ENCODE results near the gene PLCXD3.
"Not testable (repeated sequence)": the region's sequence is repeated elsewhere in the genome, so short reads cannot be mapped to it uniquely, and the experiment has no call there.

The PLCXD3 gene

DNA sequence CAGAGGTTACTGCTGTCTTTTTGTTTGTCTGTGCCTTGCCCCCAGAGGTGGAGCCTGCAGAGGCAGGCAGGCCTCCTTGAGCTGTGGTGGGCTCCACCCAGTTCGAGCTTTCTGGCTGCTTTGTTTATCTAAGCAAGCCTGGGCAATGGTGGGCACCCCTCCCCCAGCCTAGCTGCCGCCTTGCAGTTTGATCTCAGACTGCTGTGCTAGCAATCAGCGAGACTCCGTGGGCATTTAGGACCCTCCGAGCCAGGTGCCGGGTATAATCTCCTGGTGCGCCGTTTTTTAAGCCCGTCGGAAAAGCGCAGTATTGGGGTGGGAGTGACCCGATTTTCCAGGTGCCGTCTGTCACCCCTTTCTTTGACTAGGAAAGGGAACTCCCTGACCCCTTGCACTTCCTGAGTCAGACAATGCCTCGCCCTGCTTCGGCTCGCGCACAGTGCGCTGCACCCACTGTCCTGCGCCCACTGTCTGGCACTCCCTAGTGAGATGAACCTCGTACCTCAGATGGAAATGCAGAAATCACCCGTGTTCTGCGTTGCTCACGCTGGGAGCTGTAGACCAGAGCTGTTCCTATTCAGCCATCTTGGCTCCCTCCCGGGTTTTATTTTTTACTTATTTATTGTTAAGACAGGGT is 16.8 kb downstream of the PLCXD3 start:
- not testable (repeated sequence) for DNase-seq (ENCODE audit: low read depth)

DNA sequence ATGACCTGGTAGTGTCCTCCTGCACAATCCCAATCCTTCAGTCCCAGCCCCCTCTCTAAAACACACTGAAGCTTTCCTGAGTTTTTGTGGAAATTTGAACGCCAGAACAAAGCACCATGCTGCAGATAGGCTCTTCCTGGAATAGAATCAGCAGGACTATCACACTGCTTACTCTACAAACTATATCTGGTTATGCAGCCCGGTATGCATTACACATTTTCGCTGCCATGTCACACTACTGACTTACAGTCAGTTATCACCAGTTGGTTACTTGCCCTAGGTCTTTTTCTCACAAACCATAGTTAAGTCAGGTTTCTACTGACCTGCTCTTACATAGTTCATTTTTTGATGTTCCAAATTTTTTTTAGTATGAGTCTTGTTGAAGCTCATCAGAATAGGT is 24.9 kb downstream of the PLCXD3 start:
- DNase-seq (ENCODE audit: low read depth) = no peak

DNA sequence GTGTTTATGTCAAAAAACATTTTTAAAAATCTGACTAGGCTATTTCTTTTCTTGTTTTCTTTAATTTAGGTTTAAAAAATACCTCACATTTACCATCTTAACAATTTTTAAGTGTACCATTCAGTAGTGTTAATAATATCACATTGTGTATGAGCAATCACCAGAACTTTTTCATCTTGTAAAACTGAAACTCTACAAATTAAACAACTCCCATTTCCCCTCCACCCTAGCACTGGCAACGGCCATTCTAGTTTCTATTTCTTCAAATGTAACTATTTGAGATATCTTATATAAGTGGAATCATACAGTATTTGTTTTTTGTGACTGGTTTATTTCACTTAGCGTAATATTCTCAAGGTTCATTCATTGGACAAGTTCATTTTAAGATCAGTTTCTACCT is 27.7 kb downstream of the PLCXD3 start:
- no peak for DNase-seq (ENCODE audit: low read depth)

DNA sequence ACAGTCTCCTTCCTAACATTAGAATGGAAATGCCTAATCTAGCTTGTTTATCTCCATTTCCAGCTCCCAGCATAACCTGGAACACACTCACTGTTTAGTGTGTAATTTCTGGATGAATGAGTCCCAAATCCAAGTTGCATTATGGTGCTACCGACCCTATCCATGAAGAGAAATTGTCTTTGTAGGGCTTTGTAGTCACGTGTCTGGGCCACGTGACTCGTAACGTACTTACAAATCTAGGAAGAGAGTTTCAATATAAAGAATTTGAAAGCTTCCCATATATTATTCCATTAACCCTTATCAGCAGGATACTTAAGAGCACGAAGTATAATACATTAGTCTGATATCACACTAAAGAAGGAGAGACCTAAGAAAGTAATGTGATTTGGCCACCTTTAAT is 28.2 kb downstream of the PLCXD3 start:
- no peak for DNase-seq (ENCODE audit: low read depth)

DNA sequence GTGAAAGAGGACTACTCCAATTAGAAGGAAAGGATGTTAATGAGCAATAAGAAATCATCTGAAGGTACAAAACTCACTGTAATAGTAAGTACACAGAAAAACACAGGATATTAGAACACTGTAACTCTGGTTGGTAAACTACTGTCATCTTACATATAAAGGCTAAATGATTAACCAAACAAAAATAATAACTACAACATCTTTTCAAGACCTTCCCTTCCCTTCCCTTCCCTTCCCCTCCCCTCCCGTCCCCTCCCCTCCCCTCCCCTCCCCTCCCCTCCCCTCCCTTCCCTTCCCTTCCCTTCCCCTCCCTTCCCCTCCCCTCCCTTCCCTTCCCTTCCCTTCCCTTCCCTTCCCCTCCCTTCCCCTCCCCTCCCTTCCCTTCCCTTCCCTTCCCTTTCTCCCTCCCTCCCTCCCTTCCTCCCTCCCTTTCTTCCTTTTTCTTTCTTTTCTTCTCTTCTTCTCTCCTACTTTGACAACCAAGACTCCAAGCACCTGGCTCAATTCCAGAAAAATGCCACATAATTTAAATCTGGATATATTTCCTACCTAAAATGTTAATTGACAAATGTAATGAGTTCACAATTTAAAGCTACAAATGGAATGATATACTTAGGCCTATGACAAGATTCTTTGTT is 38.7 kb downstream of the PLCXD3 start:
- DNase-seq (ENCODE audit: low read depth) = not testable (repeated sequence)

DNA sequence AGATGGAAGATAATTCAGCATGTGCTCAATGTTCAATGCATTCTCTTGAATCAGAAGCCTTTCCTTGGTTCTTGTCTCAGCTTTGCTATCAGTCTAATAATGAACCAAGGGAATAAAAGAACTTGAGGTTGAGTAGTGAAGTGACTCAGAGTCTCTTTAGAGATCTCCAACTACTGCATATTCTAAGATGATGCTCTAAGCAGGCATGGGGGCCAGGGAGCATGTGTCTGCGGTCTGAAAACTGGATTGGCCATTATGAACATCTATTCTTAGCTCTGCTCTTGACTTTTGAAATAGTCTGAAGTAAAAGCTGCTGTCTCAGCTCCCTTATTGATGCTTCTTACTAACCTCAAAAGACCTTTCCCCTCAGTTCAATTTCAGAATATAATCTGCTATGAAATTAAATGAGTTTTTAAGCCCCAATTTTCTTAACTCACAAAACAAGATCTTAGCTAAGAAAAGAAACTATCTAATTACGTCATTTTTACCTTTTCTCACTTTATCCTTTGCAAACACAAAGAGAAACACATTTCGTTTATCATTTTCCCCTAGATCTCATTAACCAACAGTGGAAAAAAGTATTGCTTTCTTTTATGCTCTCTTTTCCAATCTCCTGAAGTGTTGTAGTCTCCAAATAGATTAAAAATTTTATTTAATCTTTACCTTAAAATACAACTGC is 44.8 kb downstream of the PLCXD3 start:
- peak; percentile 8 for DNase-seq (ENCODE audit: low read depth)

DNA sequence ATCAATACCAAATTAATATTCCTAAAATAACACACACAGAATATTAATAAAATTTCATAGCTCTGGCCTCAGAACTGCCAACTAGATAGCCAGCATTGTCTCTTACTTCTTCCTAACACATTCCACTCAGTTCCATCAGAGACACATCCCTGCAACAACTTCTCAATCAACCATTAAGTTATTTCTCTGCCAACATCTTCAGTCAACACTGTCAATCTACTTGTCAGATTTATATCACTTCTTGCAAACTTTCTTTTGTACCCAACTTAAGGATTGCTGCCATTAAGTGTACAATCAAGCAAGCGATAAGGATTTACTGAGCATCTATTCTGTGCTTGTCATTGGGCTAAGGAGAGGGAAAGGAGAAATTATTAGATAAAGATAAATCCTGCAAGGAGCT is 50.8 kb downstream of the PLCXD3 start:
- no peak for DNase-seq (ENCODE audit: low read depth)

DNA sequence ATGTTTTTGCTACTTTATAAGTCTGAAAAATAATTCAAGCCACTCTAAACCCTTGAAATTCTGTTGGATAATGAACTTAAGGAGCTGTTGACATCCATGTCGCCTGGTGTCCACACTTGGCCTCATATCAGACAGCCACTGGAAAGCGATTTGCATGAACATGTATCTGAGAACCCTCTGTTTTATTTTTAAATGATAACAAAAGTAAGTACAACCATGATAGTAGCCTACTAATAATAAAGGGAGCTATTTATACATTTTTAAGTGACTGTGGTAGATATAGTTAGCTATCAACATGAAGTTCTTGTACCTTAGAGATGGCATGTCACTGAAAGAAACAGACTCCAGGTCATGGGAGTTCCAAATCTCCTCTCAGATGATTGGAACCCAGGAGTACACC is 53.3 kb downstream of the PLCXD3 start:
- DNase-seq (ENCODE audit: low read depth) = no peak

DNA sequence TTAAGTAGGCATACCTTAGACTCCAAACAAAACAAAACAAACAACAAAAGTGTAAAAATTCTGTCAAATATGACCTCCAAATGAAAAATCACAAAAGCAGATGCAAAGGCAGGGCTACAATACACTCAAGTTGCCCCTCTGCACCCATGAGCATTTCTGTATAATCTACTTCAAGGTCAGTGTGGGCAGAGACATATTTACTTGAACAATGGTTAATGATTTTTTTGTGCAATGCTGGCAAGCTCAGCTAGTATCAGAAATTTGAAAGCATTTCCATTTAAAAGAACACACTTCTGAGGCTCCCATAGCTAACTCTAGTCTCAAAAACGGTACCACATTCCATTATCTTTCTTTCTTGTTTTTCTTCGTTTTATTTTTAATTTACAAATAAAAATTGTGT is 57.9 kb downstream of the PLCXD3 start:
- no peak for DNase-seq (ENCODE audit: low read depth)

DNA sequence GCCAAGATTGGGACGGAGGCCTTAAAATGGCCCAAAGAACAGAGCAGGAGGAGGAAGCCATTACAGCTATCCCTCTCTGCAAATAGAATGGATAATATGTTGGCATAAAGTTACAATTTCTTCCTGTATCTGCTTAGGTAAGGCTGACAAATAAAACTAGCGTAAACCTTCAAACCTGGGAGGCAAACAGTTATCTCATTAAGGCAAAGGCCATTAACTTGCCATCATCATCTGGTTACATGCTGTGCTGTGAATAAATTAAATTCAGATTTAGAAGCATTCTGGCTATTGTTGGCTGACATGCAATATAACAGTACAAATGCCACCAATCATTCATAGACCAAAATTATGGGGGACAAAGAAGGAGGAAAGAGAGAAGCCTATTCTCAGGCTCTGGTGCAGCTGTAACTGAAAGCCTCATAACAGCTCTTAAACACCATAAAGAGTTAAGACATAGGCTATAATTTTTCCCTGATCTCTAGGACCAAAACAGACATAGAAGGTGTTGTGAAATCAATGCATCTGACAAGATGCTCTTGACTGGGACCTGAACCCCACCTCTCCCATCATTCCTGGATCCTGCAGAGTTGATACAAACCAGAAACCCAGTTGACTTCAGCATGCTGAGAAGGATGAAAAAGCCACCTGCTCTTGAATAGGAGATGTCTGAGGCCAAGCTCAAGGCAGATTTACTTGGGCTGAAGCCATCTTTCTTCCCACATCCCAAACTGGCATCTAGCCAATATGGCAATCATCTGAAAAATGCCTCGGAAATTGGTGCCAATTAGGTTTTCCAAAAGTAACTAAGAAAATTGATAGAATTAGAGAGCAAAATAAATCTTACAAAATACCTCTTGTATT is 62.5 kb downstream of the PLCXD3 start:
- no peak for DNase-seq (ENCODE audit: low read depth)

DNA sequence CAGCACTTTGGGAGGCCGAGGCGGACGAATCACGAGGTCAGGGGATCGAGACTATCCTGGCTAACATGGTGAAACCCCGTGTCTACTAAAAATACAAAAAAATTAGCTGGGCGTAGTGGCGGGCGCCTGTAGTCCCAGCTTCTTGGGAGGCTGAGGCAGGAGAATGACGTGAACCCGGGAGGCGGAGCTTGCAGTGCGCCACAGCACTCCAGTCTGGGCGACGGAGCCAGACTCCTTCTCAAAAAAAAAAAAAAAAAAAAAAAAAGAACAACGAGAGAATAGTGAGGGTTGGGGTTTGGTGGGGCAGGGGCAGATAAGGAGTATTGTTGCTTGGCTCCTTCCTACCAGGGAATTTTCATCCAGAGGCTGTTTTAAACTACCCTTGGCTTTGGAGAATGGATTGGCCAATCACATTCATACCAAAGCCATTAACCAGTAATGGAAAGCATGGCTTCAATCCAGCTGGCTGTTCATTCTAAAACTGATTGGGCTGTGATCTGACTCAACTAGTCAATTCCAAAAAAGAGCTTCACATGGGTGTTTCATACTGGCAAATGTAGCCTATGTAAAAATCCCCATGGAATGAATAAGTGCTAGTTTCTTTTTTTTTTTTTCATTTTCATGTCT is 64.4 kb downstream of the PLCXD3 start:
- peak; percentile 50 for DNase-seq (ENCODE audit: low read depth)

DNA sequence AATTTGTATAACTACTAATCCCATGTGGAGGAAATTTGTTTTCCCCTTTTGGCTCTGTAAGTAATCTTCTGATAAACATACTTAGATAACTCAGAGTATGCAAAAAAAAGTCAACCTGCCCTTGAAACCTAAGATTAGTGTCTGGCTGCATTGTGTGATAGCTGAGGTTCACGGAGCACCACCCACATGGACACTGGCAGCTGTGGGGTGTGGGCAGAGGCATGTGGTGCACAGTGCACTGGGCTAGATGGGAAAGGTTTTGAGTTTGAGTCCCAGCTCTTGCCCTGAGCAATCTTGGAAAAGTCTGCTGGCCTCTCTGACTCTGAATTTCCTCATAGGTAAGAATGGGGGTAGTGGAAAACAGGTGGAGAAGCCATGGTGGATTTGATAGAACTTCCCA is 75.1 kb downstream of the PLCXD3 start:
- DNase-seq (ENCODE audit: low read depth) = no peak

DNA sequence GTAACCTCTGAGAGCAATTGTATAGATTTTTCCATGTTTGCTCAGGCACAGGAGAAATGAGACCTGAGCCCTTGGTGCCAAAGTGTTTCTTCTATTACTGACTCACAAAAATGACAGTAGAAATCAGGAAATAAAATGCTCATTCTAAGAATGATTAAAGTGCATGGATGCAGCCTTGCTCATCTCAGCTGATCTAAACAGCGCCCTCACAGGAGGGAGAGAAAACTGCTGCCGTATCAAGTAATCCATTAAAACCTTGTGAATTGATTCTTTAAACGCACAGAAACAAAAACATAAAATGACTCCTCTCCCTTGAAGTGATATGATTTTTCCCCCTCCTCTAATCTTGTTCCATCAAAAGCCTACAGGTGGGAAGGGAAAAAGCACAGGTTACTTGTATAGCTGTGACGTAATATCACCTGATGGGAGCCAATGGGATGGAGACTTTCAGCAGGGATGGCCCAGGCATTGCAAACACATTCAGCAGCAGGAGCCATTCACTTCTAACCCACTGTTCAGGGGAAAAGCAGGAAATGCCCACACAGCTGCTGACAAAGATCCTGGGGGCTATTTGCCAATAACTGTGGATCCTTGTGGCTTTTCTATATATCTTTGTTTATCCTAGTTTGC is 76.7 kb downstream of the PLCXD3 start:
- DNase-seq (ENCODE audit: low read depth) = peak; percentile 4

DNA sequence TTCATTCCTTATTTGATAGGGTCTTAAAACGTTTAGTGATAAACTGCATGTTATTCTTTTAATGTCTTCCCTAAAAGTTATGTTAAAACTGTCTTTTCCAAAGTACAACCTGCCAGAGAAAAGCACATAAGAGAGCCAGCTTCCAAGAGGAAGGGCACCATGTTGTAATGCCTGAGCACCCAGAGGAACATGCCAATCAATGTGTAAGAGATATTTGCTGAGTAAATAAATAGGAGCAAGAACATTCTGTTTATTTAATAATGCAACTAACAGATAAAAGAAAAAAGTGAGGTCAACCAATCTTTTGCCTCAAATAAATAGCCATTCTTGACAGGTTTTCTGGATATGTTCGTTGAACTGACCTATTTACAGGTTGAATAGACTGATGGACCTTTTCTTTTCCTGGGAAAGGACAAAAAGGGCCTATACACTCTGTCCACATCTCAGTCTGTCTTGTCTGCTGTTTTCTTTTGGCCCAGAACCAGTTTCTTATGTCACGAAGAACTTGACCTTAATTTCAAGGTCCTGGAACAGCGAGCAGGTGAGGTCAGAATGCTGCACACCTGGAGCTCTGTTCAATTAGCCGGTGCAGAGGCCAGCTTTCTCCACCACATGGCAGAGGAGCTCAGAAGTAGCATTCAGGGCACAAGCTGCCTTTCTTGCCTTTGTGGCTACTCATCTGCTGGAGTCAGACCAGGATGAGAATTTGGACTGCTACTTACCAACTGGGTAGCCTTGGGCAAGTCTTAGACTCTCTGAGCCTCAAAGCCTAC is 77.7 kb downstream of the PLCXD3 start:
- DNase-seq (ENCODE audit: low read depth) = no peak

DNA sequence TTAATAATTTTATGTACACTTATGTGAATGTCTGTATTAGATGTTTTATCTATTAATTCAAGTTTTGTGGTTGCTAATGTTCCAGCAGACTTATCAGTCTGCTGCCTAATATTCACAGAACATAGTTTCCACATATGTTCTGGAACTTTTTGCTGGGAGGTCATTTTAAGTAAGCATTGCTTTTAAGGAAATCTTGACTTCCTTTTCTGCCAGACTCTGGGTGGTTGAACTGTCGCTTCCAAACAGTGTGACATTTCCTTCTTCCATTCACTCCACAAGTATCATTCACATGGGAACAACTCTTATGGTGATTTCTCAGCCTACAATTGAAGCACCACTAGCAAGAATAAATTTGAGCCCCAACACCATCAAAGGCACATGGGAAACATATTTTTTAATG is 82.9 kb downstream of the PLCXD3 start:
- DNase-seq (ENCODE audit: low read depth) = no peak

DNA sequence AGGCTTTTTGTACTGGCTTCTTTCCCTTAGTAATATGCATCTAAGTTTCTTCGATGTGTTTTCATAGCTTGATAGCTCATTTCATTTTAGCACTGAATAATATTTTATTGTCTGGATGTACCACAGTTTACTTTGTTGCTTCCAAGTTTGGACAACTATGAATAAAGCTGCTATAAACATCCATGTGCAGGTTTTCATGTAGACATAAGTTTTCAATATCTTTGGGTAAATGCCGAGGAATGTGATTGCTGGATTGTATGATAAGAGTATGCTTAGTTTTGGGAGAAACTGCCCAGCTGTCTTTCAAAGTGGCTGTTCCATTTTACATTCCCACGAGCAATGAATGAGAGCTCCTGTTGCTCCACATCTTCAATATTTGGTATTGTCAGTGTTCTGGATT is 84.7 kb downstream of the PLCXD3 start:
- DNase-seq (ENCODE audit: low read depth) = no peak

DNA sequence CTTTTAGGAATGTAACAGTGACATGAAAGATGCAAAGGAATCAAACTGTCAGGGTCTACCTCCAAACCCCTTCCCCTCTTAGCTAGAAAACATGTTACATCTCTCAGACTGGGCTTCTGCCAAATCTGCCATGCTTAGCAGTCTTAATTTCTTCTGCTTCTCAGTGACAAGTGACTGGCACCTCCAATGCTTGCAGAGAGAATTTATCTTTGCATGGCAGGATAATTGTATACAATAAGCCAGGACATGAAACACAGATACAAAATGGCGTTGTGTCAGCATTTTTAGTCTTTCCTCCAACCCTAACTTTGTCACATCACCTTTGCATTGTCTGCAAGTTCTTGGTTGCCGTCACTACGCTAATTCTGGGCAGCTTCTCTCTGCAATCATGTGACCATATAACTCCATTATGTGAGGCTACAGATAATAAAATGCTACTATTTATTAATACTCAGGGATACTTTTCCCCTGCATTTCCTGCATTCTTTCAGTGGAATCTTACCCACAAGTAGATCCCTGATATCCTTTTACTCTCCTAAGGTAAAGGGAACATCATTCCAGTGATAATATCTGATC is 89.8 kb downstream of the PLCXD3 start:
- DNase-seq (ENCODE audit: low read depth) = no peak

DNA sequence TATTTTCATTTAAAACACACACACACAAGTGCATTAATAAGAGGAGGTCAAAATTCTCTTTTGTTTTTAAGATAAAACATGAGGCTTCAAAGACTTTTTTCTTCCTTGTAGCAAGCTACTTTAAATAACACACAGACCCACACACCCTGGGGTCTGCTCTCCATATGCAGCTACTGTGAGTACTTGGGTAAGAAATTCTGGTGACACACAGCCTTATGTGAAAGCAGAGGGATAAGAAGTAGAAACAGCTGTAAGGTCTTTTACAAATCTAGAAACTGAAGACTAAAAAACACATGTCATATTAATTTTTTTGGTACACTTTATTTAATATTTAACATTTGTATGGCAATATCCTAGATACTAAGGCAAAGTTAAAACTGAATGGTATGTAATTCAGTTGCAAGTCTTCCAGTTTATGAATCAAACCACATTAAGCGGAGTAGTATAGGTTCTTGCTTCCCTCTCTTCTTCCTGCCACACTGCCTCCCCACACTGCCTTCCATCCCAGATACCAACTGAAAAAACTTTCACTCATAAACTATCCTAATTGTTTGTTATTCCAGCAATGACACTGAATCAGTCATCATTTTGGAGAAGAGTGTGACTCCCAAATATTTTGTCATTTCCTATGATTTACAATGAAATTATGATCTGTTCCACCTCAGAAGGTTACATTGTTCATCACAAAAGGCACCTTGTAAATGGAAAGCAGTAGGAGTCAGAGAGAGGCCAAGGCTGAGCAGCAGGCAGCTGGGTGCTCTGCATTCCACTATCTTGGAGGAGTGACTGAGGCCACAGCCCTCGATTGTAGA is 92.0 kb downstream of the PLCXD3 start:
- DNase-seq (ENCODE audit: low read depth) = peak; percentile 60

DNA sequence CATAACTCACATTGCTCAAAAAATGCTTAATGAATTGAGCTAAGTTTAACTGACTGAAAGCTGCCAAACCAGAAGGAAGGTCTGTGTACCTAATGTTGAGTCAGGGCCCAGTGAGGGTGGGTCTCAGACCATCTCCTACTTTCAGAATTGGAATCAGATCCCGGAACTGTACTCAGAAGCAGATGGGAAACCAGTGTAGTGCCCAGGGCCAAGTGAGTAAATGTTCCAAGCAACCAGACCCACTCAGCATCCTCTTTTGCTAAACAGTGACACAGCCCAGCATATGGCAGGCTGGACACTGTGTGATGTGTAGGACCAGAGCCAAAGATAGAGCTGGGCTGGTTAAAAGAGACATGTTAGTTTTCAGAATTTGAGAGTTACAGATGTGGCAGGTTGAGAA is 94.1 kb downstream of the PLCXD3 start:
- DNase-seq (ENCODE audit: low read depth) = no peak

DNA sequence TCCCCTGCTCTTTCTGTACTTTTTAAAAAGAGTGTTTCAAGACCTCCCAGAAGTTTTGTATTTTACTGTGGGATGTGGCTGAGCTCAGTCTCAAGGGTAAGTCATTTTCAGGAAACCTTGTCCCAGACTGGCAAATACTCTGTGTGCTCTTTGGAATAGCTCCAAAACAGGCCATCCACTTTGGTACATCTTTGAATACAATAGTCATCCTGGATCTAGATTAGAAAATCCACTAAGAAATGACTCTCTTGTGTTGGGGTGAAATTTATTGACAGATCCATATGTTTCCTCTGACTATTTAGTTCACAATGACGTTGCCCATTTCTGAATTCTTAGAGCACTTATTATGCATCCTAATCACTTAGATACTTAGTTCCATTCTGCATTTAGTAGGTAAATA is 95.2 kb downstream of the PLCXD3 start:
- DNase-seq (ENCODE audit: low read depth) = peak; percentile 19
